ENCODE data around the gene ARHGEF28.

DNA sequence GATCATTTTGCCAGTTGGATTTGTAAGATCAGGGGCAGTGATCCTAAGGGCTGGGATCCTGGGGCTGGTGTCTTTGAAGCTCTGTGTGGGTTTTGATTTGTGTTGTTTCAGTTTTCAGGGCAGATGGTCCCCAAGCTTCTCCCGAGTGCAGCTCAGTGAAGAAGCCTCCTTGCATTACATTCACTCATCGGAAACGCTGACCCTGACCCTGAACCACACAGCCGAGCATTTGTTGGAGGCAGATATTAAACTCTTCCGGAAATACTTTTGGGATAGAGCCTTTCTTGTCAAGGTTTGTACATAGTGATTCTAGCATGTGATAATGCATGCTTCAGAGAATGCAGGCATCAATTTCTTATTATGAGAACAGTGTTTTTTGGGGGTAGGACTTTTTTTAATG, 150.4 kb downstream of the ARHGEF28 start:
- TF ChIP-seq, protein P1, sequence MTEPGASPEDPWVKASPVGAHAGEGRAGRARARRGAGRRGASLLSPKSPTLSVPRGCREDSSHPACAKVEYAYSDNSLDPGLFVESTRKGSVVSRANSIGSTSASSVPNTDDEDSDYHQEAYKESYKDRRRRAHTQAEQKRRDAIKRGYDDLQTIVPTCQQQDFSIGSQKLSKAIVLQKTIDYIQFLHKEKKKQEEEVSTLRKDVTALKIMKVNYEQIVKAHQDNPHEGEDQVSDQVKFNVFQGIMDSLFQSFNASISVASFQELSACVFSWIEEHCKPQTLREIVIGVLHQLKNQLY (CRISPR knock-in tag; conservative IDR thresholded peaks at IDR 0.05) = no peak
- no peak for TF ChIP-seq MXD1 (CRISPR knock-in tag; IDR thresholded peaks at IDR 0.05; ENCODE audit: borderline replicate concordance, poor library complexity, severe bottlenecking)
